Prostate gland (tissue), 2 donors: ENCODE data around the gene UBR4. TPM values are rescaled to one million over a fixed set of nuclear protein-coding genes. Genes with fewer than 3 reads are reported as not detected.

Source experiments
- DNase-seq: peaks from one replicate; pipeline ENCODE4 v3.0.0-alpha.2; 2019; ENCODE audit warnings: low spot score
- H3K27ac ChIP-seq, 2 donors: fragments of 200-600 bp; sonication (generic); 2 replicates each; pipeline ENCODE4 v1.5.1; 2017 to 2019
- H3K27me3 ChIP-seq: fragments of 200-600 bp; sonication (generic); replicated peaks from 2 replicates; pipeline ENCODE4 v1.5.1; 2019; ENCODE audit not compliant: insufficient read depth
- H3K36me3 ChIP-seq, 2 donors: fragments of 200-600 bp; sonication (generic); 1 replicate in 1 of 2; 2 replicates in 1 of 2; pipeline versions ENCODE4 v1.5.1 to v1.8.1; 2017 to 2019
- H3K4me1 ChIP-seq: fragments of 200-600 bp; sonication (generic); replicated peaks from 2 replicates; pipeline ENCODE4 v1.5.1; 2019
- H3K4me3 ChIP-seq, 2 donors: fragments of 200-600 bp; sonication (generic); 2 replicates each; pipeline ENCODE4 v1.5.1; 2017 to 2019
- H3K9me3 ChIP-seq: fragments of 200-600 bp; sonication (generic); 2 replicates; pipeline ENCODE4 v1.5.1; 2017
- POLR2A ChIP-seq: fragments of 450-650 bp; IDR thresholded peaks from one replicate; pipeline ENCODE4 v1.6.1; 2016; ENCODE audit warnings: antibody characterized with exemption, mild to moderate bottlenecking
- POLR2AphosphoS5 ChIP-seq: sonication (generic); formaldehyde crosslinking; IDR thresholded peaks from one replicate; pipeline ENCODE4 v1.6.1; 2017; ENCODE audit warnings: antibody characterized with exemption
- WGBS: methylation state at CpG from one replicate; pipeline ENCODE4 v1.1.5; 2018; 5-methylcytosine and 5-hydroxymethylcytosine counted together
- intact Hi-C: fragments of 100-400 bp; cut with DNase I; formaldehyde crosslinking; loops from one replicate; pipeline ENCODE4 v1.14.2; 2022
- total RNA-seq, 2 donors: library from RNA; depleted of rRNA; stranded (reverse); fragments of >200 nt; gene quantifications; one replicate each; pipeline ENCODE4 v1.1.0, GENCODE V29; 2016
- TF ChIP-seq, protein P1 (sequence below), 4 experiments: fragments of 200-600 bp in 2 of 4; fragments of 450-650 bp in 2 of 4; sonication (generic) in 2 of 4; IDR thresholded peaks; 1 replicate in 3 of 4; 2 replicates in 1 of 4; pipeline ENCODE4 v1.5.1; 2016 to 2019; ENCODE audit warnings: antibody characterized with exemption in 4 of 4, mild to moderate bottlenecking in 2 of 4, moderate library complexity in 2 of 4

The UBR4 gene
- total RNA-seq, 2 donors from 2014 or later, result 93.5 to 311 TPM

DNA sequence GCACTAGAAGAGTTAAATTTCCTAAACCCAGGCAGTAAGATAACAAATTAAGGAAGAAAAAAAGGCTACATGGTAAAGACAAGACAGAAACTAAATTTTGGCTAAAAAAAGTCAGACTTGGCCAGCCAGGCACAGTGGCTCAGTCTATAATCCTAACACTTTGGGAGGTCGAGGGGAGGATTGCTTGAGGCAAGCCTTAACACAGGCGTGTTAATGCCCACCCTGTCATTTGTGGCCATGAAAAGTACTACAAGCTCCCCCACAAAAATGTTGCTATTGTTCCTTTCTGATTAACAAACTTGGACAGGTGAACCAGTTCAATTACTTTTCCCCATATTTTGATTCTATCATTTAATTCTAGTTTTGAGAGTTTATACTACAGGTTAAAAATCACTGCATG, 32.3 kb downstream of the UBR4 start:
- DNase-seq, result no peak
- H3K4me1 ChIP-seq, result no peaks in the 10 kb centered on the region
- H3K9me3 ChIP-seq, result no peaks in the 10 kb centered on the region
- intact Hi-C loops, result loop anchor here (5.0 kb wide), 1 partner anchor 64 kb away; no protein-coding TSS in a partner anchor
- TF ChIP-seq, protein P1, sequence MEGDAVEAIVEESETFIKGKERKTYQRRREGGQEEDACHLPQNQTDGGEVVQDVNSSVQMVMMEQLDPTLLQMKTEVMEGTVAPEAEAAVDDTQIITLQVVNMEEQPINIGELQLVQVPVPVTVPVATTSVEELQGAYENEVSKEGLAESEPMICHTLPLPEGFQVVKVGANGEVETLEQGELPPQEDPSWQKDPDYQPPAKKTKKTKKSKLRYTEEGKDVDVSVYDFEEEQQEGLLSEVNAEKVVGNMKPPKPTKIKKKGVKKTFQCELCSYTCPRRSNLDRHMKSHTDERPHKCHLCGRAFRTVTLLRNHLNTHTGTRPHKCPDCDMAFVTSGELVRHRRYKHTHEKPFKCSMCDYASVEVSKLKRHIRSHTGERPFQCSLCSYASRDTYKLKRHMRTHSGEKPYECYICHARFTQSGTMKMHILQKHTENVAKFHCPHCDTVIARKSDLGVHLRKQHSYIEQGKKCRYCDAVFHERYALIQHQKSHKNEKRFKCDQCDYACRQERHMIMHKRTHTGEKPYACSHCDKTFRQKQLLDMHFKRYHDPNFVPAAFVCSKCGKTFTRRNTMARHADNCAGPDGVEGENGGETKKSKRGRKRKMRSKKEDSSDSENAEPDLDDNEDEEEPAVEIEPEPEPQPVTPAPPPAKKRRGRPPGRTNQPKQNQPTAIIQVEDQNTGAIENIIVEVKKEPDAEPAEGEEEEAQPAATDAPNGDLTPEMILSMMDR (IDR thresholded peaks at IDR 0.05), result no peak
- TF ChIP-seq POLR2A, result no peak
- no peak for TF ChIP-seq POLR2AphosphoS5
- 66% methylated on average over 2 of the region's 2 CpGs for WGBS
- H3K4me3 ChIP-seq, result no peak overlapping the region
- no peaks in the 10 kb centered on the region for H3K27me3 ChIP-seq
- peaks cover 3 to 8% of the 10 kb centered on the region in 2 donors for H3K36me3 ChIP-seq
- H3K27ac ChIP-seq, result no peak overlapping the region

GRCh38 chr1:19169642-19170041, 40.4 kb downstream of the UBR4 start:
- WGBS, result 79% methylated on average over 2 of the region's 2 CpGs
- Histone ChIP-seq H3K36me3 (peaks cover 10 to 26% of the 10 kb centered on the region in 2 donors), H3K4me3 (no peak overlapping the region), H3K9me3 (no peaks in the 10 kb centered on the region), H3K4me1 (no peaks in the 10 kb centered on the region), H3K27me3 (no peaks in the 10 kb centered on the region), H3K27ac (no peak overlapping the region)
- intact Hi-C loops, result no loop called here
- TF ChIP-seq POLR2A (no peak), POLR2AphosphoS5 (no peak)
- TF ChIP-seq, protein P1 (IDR thresholded peaks at IDR 0.05), result no peak
- no peak for DNase-seq

GRCh38 chr1:19167140-19167539, 42.9 kb downstream of the UBR4 start:
- no peaks in the 10 kb centered on the region for H3K9me3 ChIP-seq
- no peak overlapping the region for H3K4me3 ChIP-seq
- peaks cover 3% of the 10 kb centered on the region for H3K4me1 ChIP-seq
- H3K36me3 ChIP-seq, result peaks cover 10 to 24% of the 10 kb centered on the region in 2 donors
- H3K27me3 ChIP-seq, result no peaks in the 10 kb centered on the region
- no peak for TF ChIP-seq POLR2A
- TF ChIP-seq, protein P1 (IDR thresholded peaks at IDR 0.05), result no peak
- DNase-seq, result no peak
- H3K27ac ChIP-seq, result no peak overlapping the region
- 96% methylated on average over 6 of the region's 6 CpGs for WGBS
- intact Hi-C loops, result no loop called here

DNA sequence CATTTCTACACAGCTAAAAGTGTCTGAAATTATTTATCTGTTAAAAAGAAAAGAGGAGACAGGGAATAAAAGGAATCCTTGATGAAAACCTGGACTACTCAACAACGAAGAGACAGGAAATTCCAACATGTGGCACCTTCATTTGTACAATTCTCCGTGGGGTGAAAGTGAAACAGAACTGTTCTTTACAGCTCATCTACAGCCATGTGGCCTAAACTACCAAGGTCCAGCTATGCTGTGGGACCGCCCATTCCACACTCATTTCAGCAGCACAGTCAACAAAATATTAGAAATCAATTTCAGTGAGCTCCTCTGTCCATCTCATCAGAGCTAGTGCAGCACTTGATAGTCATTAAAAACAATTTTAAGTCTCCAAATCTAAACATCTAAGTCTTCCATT, 44.0 kb downstream of the UBR4 start:
- Histone ChIP-seq H3K4me1 (peaks cover 3% of the 10 kb centered on the region), H3K4me3 (no peak overlapping the region), H3K27me3 (no peaks in the 10 kb centered on the region), H3K36me3 (peaks cover 13 to 32% of the 10 kb centered on the region in 2 donors), H3K27ac (no peak overlapping the region), H3K9me3 (no peaks in the 10 kb centered on the region)
- no peak for DNase-seq
- intact Hi-C loops, result no loop called here
- WGBS, result 73% methylated on average over 3 of the region's 3 CpGs
- TF ChIP-seq, protein P1 (IDR thresholded peaks at IDR 0.05), result no peak
- TF ChIP-seq POLR2A (no peak), POLR2AphosphoS5 (no peak)

GRCh38 chr1:19165501-19165900, 44.6 kb downstream of the UBR4 start:
- Histone ChIP-seq H3K36me3 (peaks cover 7 to 38% of the 10 kb centered on the region in 2 donors), H3K27ac (no peak overlapping the region), H3K4me1 (peaks cover 3% of the 10 kb centered on the region), H3K27me3 (no peaks in the 10 kb centered on the region), H3K4me3 (no peak overlapping the region), H3K9me3 (no peaks in the 10 kb centered on the region)
- DNase-seq, result peak; percentile 15
- TF ChIP-seq POLR2A, result no peak
- TF ChIP-seq, protein P1 (IDR thresholded peaks at IDR 0.05), result no peak
- TF ChIP-seq POLR2AphosphoS5, result no peak
- intact Hi-C loops, result no loop called here
- 21% methylated on average over 3 of the region's 3 CpGs for WGBS
